Measurements from ENCODE around the gene ARID1B. TPM values are rescaled to one million over a fixed set of nuclear protein-coding genes. Genes with fewer than 3 reads are reported as not detected.

The ARID1B gene
- total RNA-seq, 1 donor from 2014 or later = 79.1 TPM

DNA sequence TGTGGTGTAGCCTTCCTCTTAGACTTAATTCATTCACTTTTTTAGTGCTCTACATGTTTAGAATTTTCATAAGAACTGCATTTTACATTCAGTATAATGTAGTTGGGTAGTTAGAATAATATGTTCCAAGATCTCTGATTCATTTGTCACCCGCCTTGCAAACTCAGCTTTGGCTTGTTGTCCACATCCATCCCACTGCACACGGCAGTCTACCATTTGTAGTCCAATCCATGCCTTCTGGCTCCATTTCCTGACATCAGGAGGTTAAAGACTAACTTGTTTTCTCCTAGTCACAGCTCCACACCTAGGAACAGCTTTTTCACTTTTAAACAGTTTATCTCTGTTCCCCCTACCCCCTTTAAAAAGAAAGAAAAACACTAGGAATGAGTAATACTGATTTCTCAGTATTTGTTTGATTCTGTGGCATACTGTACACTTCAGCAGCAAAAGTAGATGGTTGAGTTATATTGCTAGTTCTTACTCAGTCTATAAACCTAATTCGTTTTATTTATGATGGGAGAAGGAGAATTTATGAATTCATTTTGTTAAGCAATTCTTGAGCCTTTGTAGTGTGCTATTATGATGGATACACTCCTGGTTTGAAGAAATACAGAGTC lies 180.9 kb downstream of the ARID1B start:
- intact Hi-C loops (cut with micrococcal nuclease) = loop anchor here (1.0 to 10.0 kb wide), 7 partner anchors 21 to 273 kb away; no protein-coding TSS in a partner anchor

GRCh38 chr6:156960525-156960924 lies 183.3 kb downstream of the ARID1B start:
- no peak for DNase-seq (ENCODE audit: low spot score)
- peaks cover 39% of the 10 kb centered on the region for H3K4me1 Mint-ChIP-seq (ENCODE audit: low read depth)
- no peak overlapping the region for H3K27ac Mint-ChIP-seq
- no peaks in the 10 kb centered on the region for H3K9me3 Mint-ChIP-seq
- H3K36me3 Mint-ChIP-seq (ENCODE audit: low read depth) = no peaks in the 10 kb centered on the region
- H3K4me3 Mint-ChIP-seq = no peak overlapping the region
- no peaks in the 10 kb centered on the region for H3K27me3 Mint-ChIP-seq (ENCODE audit: insufficient read depth)
- intact Hi-C loops (cut with micrococcal nuclease) = no loop called here

More for the DNA sequence above, 180.9 kb downstream of the ARID1B start:
- Mint-ChIP-seq H3K27me3 (ENCODE audit: insufficient read depth) (no peaks in the 10 kb centered on the region), H3K9me3 (no peaks in the 10 kb centered on the region), H3K36me3 (ENCODE audit: low read depth) (no peaks in the 10 kb centered on the region), H3K4me3 (no peak overlapping the region), H3K27ac (peak overlapping the region; percentile 74), H3K4me1 (ENCODE audit: low read depth) (peaks cover 50% of the 10 kb centered on the region)
- DNase-seq (ENCODE audit: low spot score) = no peak

DNA sequence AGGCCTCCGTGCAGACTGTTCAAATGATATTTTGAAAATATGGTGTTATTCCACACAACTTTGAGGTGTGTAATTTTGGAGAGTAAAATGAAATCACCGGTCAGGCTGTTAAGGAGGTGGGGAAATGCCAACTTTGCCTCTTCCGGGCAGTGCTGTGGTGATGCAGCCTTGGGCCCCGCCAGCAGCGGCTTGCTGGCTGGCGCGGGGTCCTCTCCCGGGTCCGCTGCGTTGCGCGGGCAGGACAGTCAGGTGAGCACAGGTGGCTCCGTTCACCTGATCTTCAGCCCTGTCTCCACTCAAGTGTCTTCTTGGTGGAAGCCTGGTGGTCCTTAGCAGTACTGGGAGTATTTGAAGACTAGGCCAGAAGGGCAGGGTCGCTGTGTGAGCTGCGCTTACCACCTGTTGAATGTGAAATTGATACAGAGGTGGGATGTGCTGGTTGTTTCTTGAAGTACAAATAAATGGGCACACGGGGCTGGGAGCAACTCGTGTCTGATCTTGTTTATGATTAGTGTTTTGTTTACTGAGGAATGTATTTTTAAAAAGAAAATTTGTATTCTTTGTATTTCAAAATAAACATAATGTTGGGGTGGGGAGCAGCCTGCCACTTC lies 184.2 kb downstream of the ARID1B start:
- intact Hi-C loops (cut with micrococcal nuclease) = no loop called here
- Mint-ChIP-seq H3K27me3 (ENCODE audit: insufficient read depth) (no peaks in the 10 kb centered on the region), H3K27ac (no peak overlapping the region), H3K4me1 (ENCODE audit: low read depth) (peaks cover 38% of the 10 kb centered on the region), H3K36me3 (ENCODE audit: low read depth) (no peaks in the 10 kb centered on the region), H3K9me3 (no peaks in the 10 kb centered on the region), H3K4me3 (no peak overlapping the region)
- DNase-seq (ENCODE audit: low spot score) = no peak

- Mint-ChIP-seq H3K27me3 (ENCODE audit: insufficient read depth) (no peaks in the 10 kb centered on the region), H3K4me1 (ENCODE audit: low read depth) (peaks cover 14% of the 10 kb centered on the region), H3K4me3 (no peak overlapping the region), H3K9me3 (no peaks in the 10 kb centered on the region), H3K27ac (no peak overlapping the region), H3K36me3 (ENCODE audit: low read depth) (no peaks in the 10 kb centered on the region)
- no peak for DNase-seq (ENCODE audit: low spot score)
- intact Hi-C loops (cut with micrococcal nuclease) = no loop called here
Observed at GRCh38 chr6:156963712-156964700, 186.8 kb downstream of the ARID1B start.

GRCh38 chr6:156967852-156968251 lies 190.7 kb downstream of the ARID1B start:
- Mint-ChIP-seq H3K27ac (no peak overlapping the region), H3K36me3 (ENCODE audit: low read depth) (no peaks in the 10 kb centered on the region), H3K4me1 (ENCODE audit: low read depth) (peaks cover 7% of the 10 kb centered on the region), H3K27me3 (ENCODE audit: insufficient read depth) (no peaks in the 10 kb centered on the region), H3K4me3 (no peak overlapping the region), H3K9me3 (no peaks in the 10 kb centered on the region)
- no peak for DNase-seq (ENCODE audit: low spot score)
- intact Hi-C loops (cut with micrococcal nuclease) = no loop called here

DNA sequence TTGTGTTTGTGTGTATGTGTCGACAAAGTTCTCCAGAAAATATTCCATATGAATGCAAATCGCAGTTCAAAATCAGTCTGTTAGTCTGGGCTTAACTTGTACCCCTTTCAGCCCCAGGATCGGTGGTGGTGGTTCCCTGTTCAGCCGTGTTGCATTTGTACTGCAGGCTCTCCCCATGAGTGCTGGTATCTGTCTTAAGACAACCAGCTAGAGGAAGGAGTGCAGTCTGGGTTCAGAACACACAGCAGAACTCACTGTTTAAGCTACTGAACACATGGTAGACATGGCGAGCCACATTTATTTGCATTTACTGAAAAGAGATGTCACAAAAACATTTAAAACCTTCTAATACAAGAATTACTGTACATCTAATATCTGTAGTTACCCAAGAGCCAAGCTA lies 192.1 kb downstream of the ARID1B start:
- no peaks in the 10 kb centered on the region for H3K9me3 Mint-ChIP-seq
- no peak overlapping the region for H3K4me3 Mint-ChIP-seq
- DNase-seq (ENCODE audit: low spot score) = no peak
- no peak overlapping the region for H3K27ac Mint-ChIP-seq
- peaks cover 1% of the 10 kb centered on the region for H3K4me1 Mint-ChIP-seq (ENCODE audit: low read depth)
- H3K36me3 Mint-ChIP-seq (ENCODE audit: low read depth) = no peaks in the 10 kb centered on the region
- H3K27me3 Mint-ChIP-seq (ENCODE audit: insufficient read depth) = no peaks in the 10 kb centered on the region
- intact Hi-C loops (cut with micrococcal nuclease) = no loop called here

DNA sequence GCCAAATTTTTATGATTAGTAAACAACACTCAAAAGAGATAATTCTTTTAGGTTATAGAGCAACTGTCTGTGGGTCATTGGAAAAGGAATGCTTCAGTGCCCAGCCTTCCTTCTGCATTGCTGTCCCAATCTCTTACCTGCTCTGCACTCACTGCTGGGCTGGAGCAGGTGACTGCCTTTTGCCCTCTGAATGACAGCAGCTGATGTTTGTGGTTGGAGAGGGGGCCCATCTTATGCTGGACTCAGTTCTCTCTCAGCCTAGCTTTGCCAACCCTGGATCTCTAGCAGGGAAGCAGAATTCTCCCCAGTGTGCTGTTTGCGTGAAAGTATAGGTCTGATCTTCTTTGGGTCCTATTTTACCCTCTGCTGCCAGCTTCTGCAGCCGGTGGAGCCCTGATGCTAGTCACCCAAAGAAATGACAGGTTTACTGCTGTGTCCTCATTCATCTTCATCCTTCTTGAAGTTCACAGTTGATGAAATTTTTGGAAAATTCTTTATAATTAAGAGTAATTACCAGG lies 193.5 kb downstream of the ARID1B start:
- H3K36me3 Mint-ChIP-seq (ENCODE audit: low read depth) = no peaks in the 10 kb centered on the region
- intact Hi-C loops (cut with micrococcal nuclease) = no loop called here
- no peak overlapping the region for H3K27ac Mint-ChIP-seq
- H3K4me3 Mint-ChIP-seq = no peak overlapping the region
- no peak for DNase-seq (ENCODE audit: low spot score)
- no peaks in the 10 kb centered on the region for H3K9me3 Mint-ChIP-seq
- H3K27me3 Mint-ChIP-seq (ENCODE audit: insufficient read depth) = no peaks in the 10 kb centered on the region
- peaks cover 10% of the 10 kb centered on the region for H3K4me1 Mint-ChIP-seq (ENCODE audit: low read depth)

- H3K9me3 Mint-ChIP-seq = no peaks in the 10 kb centered on the region
- no peaks in the 10 kb centered on the region for H3K36me3 Mint-ChIP-seq (ENCODE audit: low read depth)
- intact Hi-C loops (cut with micrococcal nuclease) = no loop called here
- no peak overlapping the region for H3K4me3 Mint-ChIP-seq
- H3K4me1 Mint-ChIP-seq (ENCODE audit: low read depth) = peaks cover 16% of the 10 kb centered on the region
- H3K27me3 Mint-ChIP-seq (ENCODE audit: insufficient read depth) = no peaks in the 10 kb centered on the region
- no peak for DNase-seq (ENCODE audit: low spot score)
- H3K27ac Mint-ChIP-seq = no peak overlapping the region
Observed at GRCh38 chr6:156971153-156971885, 194.1 kb downstream of the ARID1B start.

GRCh38 chr6:156972145-156972544 lies 195.0 kb downstream of the ARID1B start:
- Mint-ChIP-seq H3K4me3 (no peak overlapping the region), H3K27ac (no peak overlapping the region), H3K9me3 (no peaks in the 10 kb centered on the region), H3K4me1 (ENCODE audit: low read depth) (peaks cover 25% of the 10 kb centered on the region), H3K27me3 (ENCODE audit: insufficient read depth) (peaks cover under 1% of the 10 kb centered on the region), H3K36me3 (ENCODE audit: low read depth) (no peaks in the 10 kb centered on the region)
- no peak for DNase-seq (ENCODE audit: low spot score)
- intact Hi-C loops (cut with micrococcal nuclease) = no loop called here

- Mint-ChIP-seq H3K36me3 (ENCODE audit: low read depth) (no peaks in the 10 kb centered on the region), H3K9me3 (no peaks in the 10 kb centered on the region), H3K4me1 (ENCODE audit: low read depth) (peaks cover 47% of the 10 kb centered on the region), H3K27me3 (ENCODE audit: insufficient read depth) (peaks cover 2% of the 10 kb centered on the region), H3K4me3 (no peak overlapping the region), H3K27ac (peak overlapping the region; percentile 76)
- intact Hi-C loops (cut with micrococcal nuclease) = loop anchor here (2.0 to 5.0 kb wide), 5 partner anchors 46 to 288 kb away; no protein-coding TSS in a partner anchor
- DNase-seq (ENCODE audit: low spot score) = no peak
Observed at GRCh38 chr6:156974830-156975261, 197.7 kb downstream of the ARID1B start.

DNA sequence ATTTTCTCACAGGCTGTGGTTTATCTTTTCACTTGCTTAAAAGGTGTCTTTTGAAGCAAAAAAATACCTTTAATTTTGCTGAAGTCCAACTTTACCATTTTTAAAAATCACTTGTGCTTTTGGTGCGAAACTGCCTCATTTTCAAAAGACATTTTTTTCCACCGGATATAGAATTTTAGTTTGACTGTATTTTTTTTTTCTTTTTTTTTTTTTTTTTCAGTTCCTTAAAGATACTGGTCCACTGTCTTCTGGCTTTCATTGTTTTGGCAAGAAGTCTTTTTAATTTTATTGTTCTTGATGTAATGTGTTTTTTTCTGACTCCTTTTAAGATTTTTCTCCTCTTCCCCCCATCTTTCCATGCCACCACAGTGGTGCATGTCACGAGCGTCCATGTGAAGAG lies 198.2 kb downstream of the ARID1B start:
- Mint-ChIP-seq H3K27me3 (ENCODE audit: insufficient read depth) (peaks cover 2% of the 10 kb centered on the region), H3K4me3 (peak overlapping the region; percentile 76), H3K27ac (peak overlapping the region; percentile 76), H3K9me3 (no peaks in the 10 kb centered on the region), H3K36me3 (ENCODE audit: low read depth) (no peaks in the 10 kb centered on the region), H3K4me1 (ENCODE audit: low read depth) (peaks cover 48% of the 10 kb centered on the region)
- intact Hi-C loops (cut with micrococcal nuclease) = loop anchor here (2.0 to 5.0 kb wide), 5 partner anchors 45 to 288 kb away; no protein-coding TSS in a partner anchor
- no peak for DNase-seq (ENCODE audit: low spot score)

Measured in activated T-helper 1 cell treated with anti-CD3 and anti-CD28 coated beads, Interleukin-12 subunit alpha, Interleukin-12 subunit beta, Interleukin-2, Interleukin-4 antibody, amounts not matched to agents 30 ng/mL and 10 ng/mL and 1 ng/mL, durations not matched to agents 14 hours and 24 hours and 36 hours (primary cell).